IMR-90 (cell line): Measurements from ENCODE around the gene CBFA2T3. TPM values are rescaled to one million over a fixed set of nuclear protein-coding genes. Genes with fewer than 3 reads are reported as not detected.

Source experiments
- ATAC-seq: fragments of 200-7000 bp; cut with Tn5 transposase; 2 replicates; pipeline ENCODE4 v1.9.1; 2020; ENCODE audit warnings: low read depth, mild to moderate bottlenecking, moderate library complexity
- BruUV-seq: library from RNA; stranded (reverse); fragments of 400-500 nt; replicated peaks from 2 replicates; lab custom pipeline; 2021; lab: Mats Ljungman, UMichigan
- CTCF ChIA-PET: fragments of 300-600 bp; formaldehyde crosslinking; extraction: SDS; loops from one replicate; lab custom pipeline; 2021; ENCODE audit warnings: antibody characterized with exemption; lab: Yijun Ruan, JAX
- POLR2A ChIA-PET: fragments of 300-600 bp; sonication (Branson Sonifier 250); formaldehyde crosslinking; loops from one replicate; lab custom pipeline; 2022; ENCODE audit warnings: antibody characterized with exemption; ENCODE audit not compliant: unreplicated experiment; lab: Charles Lee
- DNase-seq: peaks from one replicate; pipeline ENCODE4 v3.0.0; 2013
- H2AFZ ChIP-seq: replicated peaks from 2 replicates; pipeline ENCODE3; 2013; ENCODE audit warnings: low read length, mild to moderate bottlenecking; ENCODE audit not compliant: poor library complexity
- H2AK5ac ChIP-seq: 2 replicates; pipeline ENCODE4 v1.6.1; 2013; ENCODE audit warnings: low read depth, low read length, inconsistent platforms
- H2AK9ac ChIP-seq: replicated peaks from 2 replicates; pipeline ENCODE3; 2013; ENCODE audit warnings: mild to moderate bottlenecking, low read depth, low read length, moderate library complexity; ENCODE audit not compliant: poor library complexity
- H2BK120ac ChIP-seq: 2 replicates; pipeline ENCODE4 v1.6.1; 2013; ENCODE audit warnings: low read depth, low read length, inconsistent platforms
- H2BK15ac ChIP-seq: 3 replicates; pipeline ENCODE4 v1.6.1; 2013; ENCODE audit warnings: low read depth, low read length, inconsistent platforms
- H2BK20ac ChIP-seq: 2 replicates; pipeline ENCODE4 v1.6.1; 2013; ENCODE audit warnings: low read depth, mild to moderate bottlenecking, inconsistent platforms, low read length, moderate library complexity
- H2BK5ac ChIP-seq: 2 replicates; pipeline ENCODE4 v1.6.1; 2013; ENCODE audit warnings: mild to moderate bottlenecking, low read depth, low read length, inconsistent platforms; ENCODE audit not compliant: poor library complexity, severe bottlenecking
- H3K14ac ChIP-seq: replicated peaks from 2 replicates; pipeline ENCODE4 v1.6.1; 2013; ENCODE audit warnings: low read depth, low read length, inconsistent platforms
- H3K18ac ChIP-seq: 2 replicates; pipeline ENCODE4 v1.6.1; 2013; ENCODE audit warnings: low read depth, low read length, control low read depth
- H3K23ac ChIP-seq: 2 replicates; pipeline ENCODE4 v1.6.1; 2013; ENCODE audit warnings: low read depth, low read length, inconsistent platforms
- H3K27ac ChIP-seq: 2 replicates; pipeline ENCODE4 v1.5.1; 2013; ENCODE audit warnings: mild to moderate bottlenecking, control low read depth, low read length; ENCODE audit not compliant: insufficient read depth
- H3K27me3 ChIP-seq: 2 replicates; pipeline ENCODE4 v1.6.1; 2013; ENCODE audit warnings: low read length; ENCODE audit not compliant: control insufficient read depth, insufficient read depth
- H3K36me3 ChIP-seq: 2 replicates; pipeline ENCODE4 v1.6.1; 2013; ENCODE audit warnings: low read length, mixed read lengths; ENCODE audit not compliant: control insufficient read depth, insufficient read depth
- H3K4ac ChIP-seq: 2 replicates; pipeline ENCODE4 v1.6.1; 2013; ENCODE audit warnings: low read depth, low read length, inconsistent platforms
- H3K4me1 ChIP-seq: 2 replicates; pipeline ENCODE4 v1.6.1; 2013; ENCODE audit warnings: low read length, mixed read lengths; ENCODE audit not compliant: control insufficient read depth, insufficient read depth
- H3K4me2 ChIP-seq: 2 replicates; pipeline ENCODE4 v1.6.1; 2013; ENCODE audit warnings: low read depth, mild to moderate bottlenecking, control low read depth, low read length, moderate library complexity
- H3K4me3 ChIP-seq: 2 replicates; pipeline ENCODE4 v1.5.1; 2013; ENCODE audit warnings: low read depth, mild to moderate bottlenecking, control low read depth, low read length, moderate library complexity; ENCODE audit not compliant: insufficient read depth
- H3K56ac ChIP-seq: 2 replicates; pipeline ENCODE4 v1.6.1; 2013; ENCODE audit warnings: low read length, inconsistent platforms; ENCODE audit not compliant: insufficient read depth; ENCODE audit errors: extremely low read depth
- H3K79me1 ChIP-seq, 2 experiments: 2 replicates each; pipeline ENCODE4 v1.6.1; 2013; ENCODE audit warnings: low read length in 2 of 2, inconsistent platforms in 1 of 2, low read depth in 1 of 2
- H3K9ac ChIP-seq: 2 replicates; pipeline ENCODE4 v1.6.1; 2013; ENCODE audit warnings: low read depth, low read length, control low read depth
- H3K9me1 ChIP-seq: 2 replicates; pipeline ENCODE4 v1.6.1; 2013; ENCODE audit warnings: low read length, inconsistent platforms; ENCODE audit not compliant: insufficient read depth
- H3K9me3 ChIP-seq: 2 replicates; pipeline ENCODE4 v1.6.1; 2013; ENCODE audit warnings: low read length; ENCODE audit not compliant: control insufficient read depth, insufficient read depth
- H4K20me1 ChIP-seq: 2 replicates; pipeline ENCODE4 v1.6.1; 2013; ENCODE audit warnings: low read length, inconsistent platforms; ENCODE audit not compliant: insufficient read depth
- H4K5ac ChIP-seq: 2 replicates; pipeline ENCODE4 v1.6.1; 2013; ENCODE audit warnings: mild to moderate bottlenecking, low read depth, low read length, control low read depth
- H4K8ac ChIP-seq, 2 experiments: 2 replicates each; pipeline ENCODE4 v1.6.1; 2013; ENCODE audit warnings: low read depth in 2 of 2, low read length in 2 of 2, control low read depth in 1 of 2, inconsistent platforms in 1 of 2
- H4K91ac ChIP-seq: 2 replicates; pipeline ENCODE4 v1.6.1; 2013; ENCODE audit warnings: low read depth, low read length, inconsistent platforms; ENCODE audit not compliant: insufficient read depth
- MAFK ChIP-seq: IDR thresholded peaks from 2 replicates; pipeline ENCODE4 v1.6.1; 2012; ENCODE audit warnings: low read depth, low read length, improper control_type of control experiment
- MXI1 ChIP-seq: IDR thresholded peaks from 2 replicates; pipeline ENCODE4 v1.6.1; 2012; ENCODE audit warnings: low read depth, mild to moderate bottlenecking, low read length, moderate library complexity, borderline replicate concordance
- WGBS, 2 experiments: methylation state at CpG; one replicate each; pipeline versions ENCODE4 v1.1.5 to v1.1.7; 2013; ENCODE audit warnings: missing lambda C conversion rate in 2 of 2; ENCODE audit not compliant: insufficient read length in 1 of 2; ENCODE audit errors: extremely low coverage in 2 of 2; 5-methylcytosine and 5-hydroxymethylcytosine counted together
- dilution Hi-C: fragments of 300-500 bp; cut with HindIII; formaldehyde crosslinking; loops from one replicate; pipeline ENCODE4 v1.14.3; 2018; ENCODE audit warnings: low sequenced_read_pairs; ENCODE audit not compliant: unreplicated experiment
- in situ Hi-C: fragments of 300-500 bp; cut with MboI; formaldehyde crosslinking; loops from 3 replicates; pipeline ENCODE4 v1.14.3; 2019; ENCODE audit warnings: low sequenced_read_pairs, inconsistent platforms, mixed read lengths
- intact Hi-C: fragments of 100-400 bp; cut with micrococcal nuclease; formaldehyde crosslinking; loops from 2 replicates; pipeline ENCODE4 v1.10.0; 2022
- polyA plus RNA-seq, 3 experiments: library from polyadenylated mRNA; depleted of rRNA; stranded (reverse); fragments of >200 nt; gene quantifications; 2 replicates each; pipeline ENCODE4 v1.2.3, GENCODE V29; 2012; ENCODE audit warnings: low replicate concordance in 1 of 3
- total RNA-seq: library from RNA; depleted of rRNA; stranded (reverse); fragments of >200 nt; gene quantifications from 2 replicates; pipeline ENCODE4 v1.2.3, GENCODE V29; 2012

Gene CBFA2T3
- total and polyA plus RNA-seq, 2 of the 4 experiments (the other 2 are of a cell fraction): not detected

- Histone ChIP-seq H3K27me3 (peaks cover 55% of the 10 kb centered on the region), H3K14ac (no peak overlapping the region), H4K91ac (no peak overlapping the region), H4K8ac (no peak overlapping the region), H2BK120ac (no peak overlapping the region), H3K9me1 (no peaks in the 10 kb centered on the region), H3K18ac (no peak overlapping the region), H2AK5ac (no peak overlapping the region), H3K56ac (no peak overlapping the region), H4K20me1 (no peaks in the 10 kb centered on the region), H3K9ac (no peak overlapping the region), H2BK5ac (no peak overlapping the region), H3K79me1 (no peaks in the 10 kb centered on the region), H2BK20ac (no peak overlapping the region), H2AFZ (no peak overlapping the region), H3K4me3 (no peak overlapping the region), H3K23ac (no peak overlapping the region), H3K4me2 (no peak overlapping the region), H3K36me3 (no peaks in the 10 kb centered on the region), H2BK15ac (no peak overlapping the region), H3K27ac (no peak overlapping the region), H4K5ac (no peak overlapping the region), H3K4ac (no peak overlapping the region), H2AK9ac (no peak overlapping the region), H3K4me1 (no peaks in the 10 kb centered on the region), H3K9me3 (peaks cover 17% of the 10 kb centered on the region)
- ChIA-PET POLR2A (no interaction called here), CTCF (interaction anchor here (0.6 kb wide), 1 partner anchor 23 kb away, joined by 5 read pairs; no protein-coding TSS in a partner anchor)
- no TSS peak for BruUV-seq
- dilution Hi-C loops: no loop called here
- in situ Hi-C loops: no loop called here
- TF ChIP-seq MAFK (no peak), MXI1 (no peak)
- intact Hi-C loops: no loop called here
- WGBS, 2 experiments: 38% methylated on average over 8 of the region's 19 CpGs; no CpG with 5 or more reads in 1 of the 2 experiments
- DNase-seq: no peak
- ATAC-seq: no peak
Measured at GRCh38 chr16:88993946-88994600, 17.1 kb upstream of the CBFA2T3 start.
